ENCODE data around the gene HSPE1. TPM values are rescaled to one million over a fixed set of nuclear protein-coding genes. Genes with fewer than 3 reads are reported as not detected.

The HSPE1 gene
- total RNA-seq, 3 donors from 2014 or later: 79.0 to 106 (median 84.8) TPM

DNA sequence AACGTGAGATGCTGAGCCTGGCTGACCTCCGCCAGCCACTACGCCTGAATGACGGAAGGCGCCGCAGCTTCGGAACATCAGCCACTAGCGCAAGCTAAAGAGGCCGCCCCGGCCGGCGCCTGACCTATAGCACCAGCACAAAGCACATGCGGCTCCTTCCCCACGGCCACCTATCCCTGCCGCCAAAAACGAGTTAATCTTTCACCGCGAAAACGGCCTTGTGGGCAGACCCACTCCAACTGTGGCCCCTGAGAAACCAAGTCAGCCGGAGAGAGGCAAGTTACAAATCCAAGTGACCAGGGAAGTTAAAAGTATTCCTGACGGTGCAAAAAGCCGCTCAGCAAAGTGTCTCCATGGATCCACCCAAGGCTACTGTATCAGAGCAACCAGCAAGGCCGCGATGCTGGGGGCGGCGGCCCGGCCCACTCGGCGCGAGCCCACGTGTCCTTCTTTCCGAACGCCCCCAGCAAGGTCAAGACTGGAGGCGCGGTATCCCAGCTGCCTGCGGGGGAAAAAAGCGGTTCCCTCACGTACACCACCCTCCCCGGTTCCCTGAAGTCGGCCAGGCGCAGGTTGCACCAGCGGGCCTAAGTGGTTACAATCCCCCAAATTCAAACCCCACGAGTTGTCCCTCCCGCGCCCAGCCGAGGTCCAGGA is 1.1 kb upstream of the HSPE1 start:
- no peaks in the 10 kb centered on the region for H3K9me3 ChIP-seq
- TF ChIP-seq, protein P1, sequence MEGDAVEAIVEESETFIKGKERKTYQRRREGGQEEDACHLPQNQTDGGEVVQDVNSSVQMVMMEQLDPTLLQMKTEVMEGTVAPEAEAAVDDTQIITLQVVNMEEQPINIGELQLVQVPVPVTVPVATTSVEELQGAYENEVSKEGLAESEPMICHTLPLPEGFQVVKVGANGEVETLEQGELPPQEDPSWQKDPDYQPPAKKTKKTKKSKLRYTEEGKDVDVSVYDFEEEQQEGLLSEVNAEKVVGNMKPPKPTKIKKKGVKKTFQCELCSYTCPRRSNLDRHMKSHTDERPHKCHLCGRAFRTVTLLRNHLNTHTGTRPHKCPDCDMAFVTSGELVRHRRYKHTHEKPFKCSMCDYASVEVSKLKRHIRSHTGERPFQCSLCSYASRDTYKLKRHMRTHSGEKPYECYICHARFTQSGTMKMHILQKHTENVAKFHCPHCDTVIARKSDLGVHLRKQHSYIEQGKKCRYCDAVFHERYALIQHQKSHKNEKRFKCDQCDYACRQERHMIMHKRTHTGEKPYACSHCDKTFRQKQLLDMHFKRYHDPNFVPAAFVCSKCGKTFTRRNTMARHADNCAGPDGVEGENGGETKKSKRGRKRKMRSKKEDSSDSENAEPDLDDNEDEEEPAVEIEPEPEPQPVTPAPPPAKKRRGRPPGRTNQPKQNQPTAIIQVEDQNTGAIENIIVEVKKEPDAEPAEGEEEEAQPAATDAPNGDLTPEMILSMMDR (IDR thresholded peaks at IDR 0.05): no peak
- ATAC-seq (peak; percentile 48), DNase-seq (peak; percentile 80 to 87 (median 81))
- peaks cover 44% of the 10 kb centered on the region for H3K4me1 ChIP-seq (ENCODE audit: low read depth)
- H3K36me3 ChIP-seq (ENCODE audit: low read depth): no peaks in the 10 kb centered on the region
- H3K4me3 ChIP-seq: peak overlapping the region; percentile 88
- intact Hi-C loops (cut with DNase I, micrococcal nuclease): no loop called here

DNA sequence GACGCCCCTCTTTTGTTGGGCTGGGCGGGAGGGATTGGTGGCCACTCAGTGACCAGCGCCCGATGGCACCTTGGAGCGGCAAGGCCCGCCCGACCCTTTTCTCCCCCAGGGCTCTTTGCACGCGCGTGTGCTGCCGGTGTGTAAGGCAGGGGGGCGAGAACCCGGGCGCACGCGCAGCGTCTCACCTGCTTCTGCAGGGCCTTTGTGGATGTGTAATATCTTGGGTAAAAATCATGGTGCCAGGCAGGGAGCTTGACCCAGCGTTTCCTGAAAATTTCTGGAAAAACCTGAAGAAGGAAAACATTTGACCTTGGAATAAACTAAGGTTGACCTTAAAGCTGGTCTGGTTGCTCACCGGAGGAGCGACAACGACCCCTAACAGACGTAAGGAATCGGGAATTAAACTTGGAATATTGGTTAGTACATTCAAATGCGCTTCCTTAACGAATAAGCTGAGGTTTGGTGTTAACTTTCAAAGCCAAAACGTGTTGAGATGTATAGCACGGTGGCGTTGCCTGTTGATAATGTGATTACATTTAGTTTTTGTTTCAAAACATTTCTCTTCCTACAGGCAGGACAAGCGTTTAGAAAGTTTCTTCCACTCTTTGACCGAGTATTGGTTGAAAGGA is 438 bp downstream of the HSPE1 start:
- peak; percentile 7 for ATAC-seq
- H3K4me3 ChIP-seq: peak overlapping the region; percentile 88
- TF ChIP-seq, protein P1 (IDR thresholded peaks at IDR 0.05): no peak
- DNase-seq: peak in 1 of 3 donors; percentile 34
- H3K36me3 ChIP-seq (ENCODE audit: low read depth): no peaks in the 10 kb centered on the region
- H3K4me1 ChIP-seq (ENCODE audit: low read depth): peaks cover 43% of the 10 kb centered on the region
- intact Hi-C loops (cut with DNase I, micrococcal nuclease): no loop called here
- no peaks in the 10 kb centered on the region for H3K9me3 ChIP-seq

DNA sequence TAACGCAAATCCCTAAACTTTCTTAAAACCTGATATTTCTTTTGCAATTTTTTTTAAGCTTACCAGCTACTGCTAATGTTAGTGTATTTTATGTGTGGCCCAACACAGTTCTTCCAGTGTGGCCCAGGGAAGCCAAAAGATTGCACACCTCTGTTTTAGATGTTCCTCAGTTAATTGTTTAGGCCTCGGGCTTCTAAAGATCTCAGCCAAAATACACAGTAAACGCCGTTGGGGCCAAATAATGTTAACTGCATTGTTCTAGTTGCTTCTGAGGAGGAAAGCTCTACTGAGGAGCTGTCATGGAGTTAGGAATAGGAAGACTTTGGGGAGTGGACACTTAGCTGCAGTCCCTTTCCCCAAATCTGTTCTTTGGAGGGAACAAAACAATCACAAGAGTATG is 2.0 kb downstream of the HSPE1 start:
- TF ChIP-seq, protein P1 (IDR thresholded peaks at IDR 0.05): no peak
- intact Hi-C loops (cut with DNase I, micrococcal nuclease): no loop called here

DNA sequence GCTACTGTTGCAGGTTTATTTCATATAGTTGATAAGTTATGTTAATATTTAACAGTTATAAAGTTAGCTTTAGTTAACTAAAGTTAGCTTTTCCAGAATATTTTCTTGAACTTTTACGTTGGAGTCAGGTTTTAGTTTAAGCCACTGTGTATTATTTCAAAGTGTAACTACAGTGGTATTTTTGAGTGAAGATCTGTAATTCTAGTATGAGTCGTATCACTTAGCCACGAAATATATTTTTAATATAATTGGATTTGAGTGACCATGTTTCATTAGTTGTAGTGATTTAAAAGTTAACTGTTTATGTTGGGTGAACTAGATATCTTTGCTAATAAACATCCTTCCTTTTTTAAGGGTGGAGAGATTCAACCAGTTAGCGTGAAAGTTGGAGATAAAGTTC is 2.5 kb downstream of the HSPE1 start:
- TF ChIP-seq, protein P1 (IDR thresholded peaks at IDR 0.05): no peak
- peaks cover 29% of the 10 kb centered on the region for H3K4me1 ChIP-seq (ENCODE audit: low read depth)
- DNase-seq (no peak), ATAC-seq (no peak)
- H3K36me3 ChIP-seq (ENCODE audit: low read depth): no peaks in the 10 kb centered on the region
- intact Hi-C loops (cut with DNase I, micrococcal nuclease): no loop called here
- no peaks in the 10 kb centered on the region for H3K9me3 ChIP-seq
- no peak overlapping the region for H3K4me3 ChIP-seq

More for the DNA sequence above, 2.0 kb downstream of the HSPE1 start:
- peaks cover 33% of the 10 kb centered on the region for H3K4me1 ChIP-seq (ENCODE audit: low read depth)
- H3K4me3 ChIP-seq: no peak overlapping the region
- ATAC-seq: no peak
- H3K9me3 ChIP-seq: no peaks in the 10 kb centered on the region
- no peak for DNase-seq
- H3K36me3 ChIP-seq (ENCODE audit: low read depth): no peaks in the 10 kb centered on the region

DNA sequence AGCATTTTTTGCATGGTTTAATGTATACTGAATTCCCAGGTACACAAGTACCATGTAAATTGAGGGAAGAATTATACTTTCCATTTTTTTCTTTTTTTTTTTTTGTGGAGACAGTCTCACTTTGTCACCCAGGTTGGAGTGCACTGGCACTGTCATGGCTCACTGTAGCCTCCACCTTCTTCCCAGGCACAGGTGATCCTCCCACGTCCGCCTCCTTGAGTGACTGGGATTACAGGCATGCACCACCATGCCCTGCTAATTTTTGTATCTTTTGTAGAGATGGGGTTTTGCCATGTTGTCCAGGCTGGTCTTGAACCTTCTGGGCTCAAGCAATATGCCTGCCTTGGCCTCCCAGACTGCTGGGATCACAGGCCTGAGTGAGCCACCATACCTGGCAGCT is 3.8 kb downstream of the HSPE1 start:
- intact Hi-C loops (cut with DNase I, micrococcal nuclease): no loop called here
- TF ChIP-seq, protein P1 (IDR thresholded peaks at IDR 0.05): no peak
- H3K4me3 ChIP-seq: no peak overlapping the region
- no peaks in the 10 kb centered on the region for H3K9me3 ChIP-seq
- DNase-seq (no peak), ATAC-seq (no peak)
- H3K4me1 ChIP-seq (ENCODE audit: low read depth): peaks cover 19% of the 10 kb centered on the region
- H3K36me3 ChIP-seq (ENCODE audit: low read depth): no peaks in the 10 kb centered on the region
